Muscle layer of colon (tissue), 2 donors: ENCODE measurements around the gene PRUNE2.

Source experiments
- H3K27ac ChIP-seq: one replicate; pipeline ENCODE4 v1.7.0; 2013; ENCODE audit warnings: low read depth, mild to moderate bottlenecking, low read length, moderate library complexity
- H3K27me3 ChIP-seq, 2 donors: one replicate each; pipeline ENCODE4 v1.7.0; 2013; ENCODE audit warnings: low read length in 2 of 2, mild to moderate bottlenecking in 2 of 2; ENCODE audit not compliant: insufficient read depth in 2 of 2, control insufficient read depth in 1 of 2
- H3K36me3 ChIP-seq: one replicate; pipeline ENCODE4 v1.7.0; 2013; ENCODE audit warnings: mild to moderate bottlenecking, low read length; ENCODE audit not compliant: insufficient read depth
- H3K4me1 ChIP-seq: one replicate; pipeline ENCODE4 v1.7.0; 2013; ENCODE audit warnings: mild to moderate bottlenecking, low read length; ENCODE audit not compliant: insufficient read depth
- H3K4me3 ChIP-seq, 2 donors: one replicate each; pipeline ENCODE4 v1.7.0; 2013; ENCODE audit warnings: low read length in 2 of 2, low read depth in 1 of 2, mild to moderate bottlenecking in 1 of 2, moderate library complexity in 1 of 2
- H3K9ac ChIP-seq: one replicate; pipeline ENCODE4 v1.7.0; 2013; ENCODE audit warnings: low read length
- H3K9me3 ChIP-seq: one replicate; pipeline ENCODE4 v1.7.0; 2013; ENCODE audit warnings: mild to moderate bottlenecking, low read length
- donor health status: abdominal sarcoma.
- donor health status: Adenocarcinoma of cecum.

The PRUNE2 gene

GRCh38 chr9:76642074-76642473 is 263.8 kb downstream of the PRUNE2 start:
- no peaks in the 10 kb centered on the region for H3K9me3 ChIP-seq
- peaks cover 7% of the 10 kb centered on the region for H3K4me1 ChIP-seq
- no peaks in the 10 kb centered on the region for H3K27me3 ChIP-seq
- peaks cover 55% of the 10 kb centered on the region for H3K36me3 ChIP-seq
- no peak overlapping the region for H3K4me3 ChIP-seq
- no peak overlapping the region for H3K27ac ChIP-seq
- no peak overlapping the region for H3K9ac ChIP-seq

GRCh38 chr9:76638001-76638400 is 267.9 kb downstream of the PRUNE2 start:
- H3K9me3 ChIP-seq: no peaks in the 10 kb centered on the region
- H3K27me3 ChIP-seq: no peaks in the 10 kb centered on the region
- no peak overlapping the region for H3K4me3 ChIP-seq
- peaks cover 12% of the 10 kb centered on the region for H3K4me1 ChIP-seq
- peaks cover 58% of the 10 kb centered on the region for H3K36me3 ChIP-seq
- no peak overlapping the region for H3K27ac ChIP-seq
- H3K9ac ChIP-seq: no peak overlapping the region

- peaks cover 6% of the 10 kb centered on the region for H3K4me1 ChIP-seq
Measured at GRCh38 chr9:76637416-76637815, 268.5 kb downstream of the PRUNE2 start.

GRCh38 chr9:76634356-76635054 is 271.4 kb downstream of the PRUNE2 start:
- peaks cover 4% of the 10 kb centered on the region for H3K4me1 ChIP-seq
- H3K36me3 ChIP-seq: peaks cover 57% of the 10 kb centered on the region
- no peak overlapping the region for H3K4me3 ChIP-seq
- no peaks in the 10 kb centered on the region for H3K9me3 ChIP-seq
- no peaks in the 10 kb centered on the region for H3K27me3 ChIP-seq
- H3K27ac ChIP-seq: no peak overlapping the region
- H3K9ac ChIP-seq: no peak overlapping the region

More at GRCh38 chr9:76637416-76637815, 268.5 kb downstream of the PRUNE2 start:
- no peaks in the 10 kb centered on the region for H3K27me3 ChIP-seq
- H3K4me3 ChIP-seq: no peak overlapping the region
- no peak overlapping the region for H3K27ac ChIP-seq
- peaks cover 54% of the 10 kb centered on the region for H3K36me3 ChIP-seq
- H3K9ac ChIP-seq: no peak overlapping the region
- H3K9me3 ChIP-seq: no peaks in the 10 kb centered on the region

- Histone ChIP-seq H3K4me1 (peaks cover 4% of the 10 kb centered on the region), H3K27ac (no peak overlapping the region), H3K27me3 (no peaks in the 10 kb centered on the region), H3K9me3 (no peaks in the 10 kb centered on the region), H3K4me3 (no peak overlapping the region), H3K36me3 (peaks cover 41% of the 10 kb centered on the region), H3K9ac (no peak overlapping the region)
Measured at GRCh38 chr9:76630916-76631315, 275.0 kb downstream of the PRUNE2 start.

GRCh38 chr9:76629205-76629990 is 276.5 kb downstream of the PRUNE2 start:
- no peak overlapping the region for H3K4me3 ChIP-seq
- no peaks in the 10 kb centered on the region for H3K9me3 ChIP-seq
- peaks cover 2% of the 10 kb centered on the region for H3K4me1 ChIP-seq
- H3K27ac ChIP-seq: no peak overlapping the region
- H3K9ac ChIP-seq: no peak overlapping the region
- H3K36me3 ChIP-seq: peaks cover 41% of the 10 kb centered on the region
- no peaks in the 10 kb centered on the region for H3K27me3 ChIP-seq

- no peaks in the 10 kb centered on the region for H3K27me3 ChIP-seq
- H3K9ac ChIP-seq: no peak overlapping the region
- H3K27ac ChIP-seq: no peak overlapping the region
- no peaks in the 10 kb centered on the region for H3K4me1 ChIP-seq
- no peaks in the 10 kb centered on the region for H3K9me3 ChIP-seq
- no peak overlapping the region for H3K4me3 ChIP-seq
- H3K36me3 ChIP-seq: peaks cover 36% of the 10 kb centered on the region
Measured at GRCh38 chr9:76628155-76628554, 277.8 kb downstream of the PRUNE2 start.

GRCh38 chr9:76626980-76627379 is 278.9 kb downstream of the PRUNE2 start:
- H3K4me1 ChIP-seq: no peaks in the 10 kb centered on the region

GRCh38 chr9:76626141-76626540 is 279.8 kb downstream of the PRUNE2 start:
- H3K9me3 ChIP-seq: no peaks in the 10 kb centered on the region
- no peak overlapping the region for H3K9ac ChIP-seq
- H3K36me3 ChIP-seq: peaks cover 21% of the 10 kb centered on the region
- no peaks in the 10 kb centered on the region for H3K27me3 ChIP-seq
- no peak overlapping the region for H3K4me3 ChIP-seq
- H3K27ac ChIP-seq: no peak overlapping the region
- peaks cover 5% of the 10 kb centered on the region for H3K4me1 ChIP-seq

More at GRCh38 chr9:76626980-76627379, 278.9 kb downstream of the PRUNE2 start:
- Histone ChIP-seq H3K9ac (no peak overlapping the region), H3K27me3 (no peaks in the 10 kb centered on the region), H3K36me3 (peaks cover 29% of the 10 kb centered on the region), H3K9me3 (no peaks in the 10 kb centered on the region), H3K4me3 (no peak overlapping the region), H3K27ac (no peak overlapping the region)

GRCh38 chr9:76624391-76625048 is 281.4 kb downstream of the PRUNE2 start:
- no peak overlapping the region for H3K4me3 ChIP-seq
- no peaks in the 10 kb centered on the region for H3K27me3 ChIP-seq
- H3K36me3 ChIP-seq: peaks cover 13% of the 10 kb centered on the region
- peaks cover 11% of the 10 kb centered on the region for H3K4me1 ChIP-seq
- H3K9ac ChIP-seq: no peak overlapping the region
- no peak overlapping the region for H3K27ac ChIP-seq
- H3K9me3 ChIP-seq: no peaks in the 10 kb centered on the region

- no peak overlapping the region for H3K9ac ChIP-seq
- no peaks in the 10 kb centered on the region for H3K9me3 ChIP-seq
- H3K27me3 ChIP-seq: no peaks in the 10 kb centered on the region
- H3K4me3 ChIP-seq: no peak overlapping the region
- no peak overlapping the region for H3K27ac ChIP-seq
- H3K36me3 ChIP-seq: peaks cover 7% of the 10 kb centered on the region
- peaks cover 11% of the 10 kb centered on the region for H3K4me1 ChIP-seq
Measured at GRCh38 chr9:76620996-76621395, 284.9 kb downstream of the PRUNE2 start.
